Trophoblast cell (in vitro differentiated cells and primary cell): ENCODE results near the gene SPOCK3.

Experiments
- DNase-seq, 2 donors: peaks; one replicate each; pipeline ENCODE4 v3.0.0-alpha.2; 2016
- H2AFZ ChIP-seq: 2 replicates; pipeline ENCODE4 v1.6.1; 2013; ENCODE audit warnings: low read length, moderate library complexity, mild to moderate bottlenecking; ENCODE audit not compliant: insufficient read depth, poor library complexity
- H2AK5ac ChIP-seq: 2 replicates; pipeline ENCODE4 v1.6.1; 2013; ENCODE audit warnings: mild to moderate bottlenecking, low read length
- H2BK120ac ChIP-seq: 2 replicates; pipeline ENCODE4 v1.6.1; 2013; ENCODE audit warnings: low read length, mild to moderate bottlenecking, moderate library complexity; ENCODE audit not compliant: insufficient read depth, poor library complexity
- H2BK12ac ChIP-seq: 2 replicates; pipeline ENCODE4 v1.6.1; 2013; ENCODE audit warnings: mild to moderate bottlenecking, low read length, moderate library complexity
- H2BK5ac ChIP-seq: 2 replicates; pipeline ENCODE4 v1.6.1; 2013; ENCODE audit warnings: low read length, low read depth, moderate library complexity, mild to moderate bottlenecking; ENCODE audit not compliant: poor library complexity
- H3K14ac ChIP-seq: 2 replicates; pipeline ENCODE4 v1.6.1; 2013; ENCODE audit warnings: mild to moderate bottlenecking, low read length
- H3K18ac ChIP-seq: 2 replicates; pipeline ENCODE4 v1.6.1; 2013; ENCODE audit warnings: mild to moderate bottlenecking, low read length
- H3K23ac ChIP-seq: 2 replicates; pipeline ENCODE4 v1.6.1; 2013; ENCODE audit warnings: low read length
- H3K27ac ChIP-seq: 2 replicates; pipeline ENCODE4 v1.5.1; 2013; ENCODE audit warnings: low read depth, mild to moderate bottlenecking, inconsistent platforms, low read length, moderate library complexity
- H3K27me3 ChIP-seq: 2 replicates; pipeline ENCODE4 v1.6.1; 2013; ENCODE audit warnings: inconsistent platforms, mild to moderate bottlenecking, low read length, moderate library complexity; ENCODE audit not compliant: insufficient read depth
- H3K36me3 ChIP-seq, 2 experiments: 1 replicate in 1 of 2; 2 replicates in 1 of 2; pipeline ENCODE4 v1.6.1; 2013; ENCODE audit warnings: low read length in 2 of 2, mild to moderate bottlenecking in 2 of 2, moderate library complexity in 1 of 2; ENCODE audit not compliant: insufficient read depth in 2 of 2, control insufficient read depth in 1 of 2
- H3K4ac ChIP-seq: 2 replicates; pipeline ENCODE4 v1.6.1; 2013; ENCODE audit warnings: low read depth, mild to moderate bottlenecking, low read length, moderate library complexity
- H3K4me1 ChIP-seq, 2 experiments: 1 replicate in 1 of 2; 2 replicates in 1 of 2; pipeline ENCODE4 v1.6.1; 2013; ENCODE audit warnings: low read length in 2 of 2, mild to moderate bottlenecking in 2 of 2, moderate library complexity in 1 of 2; ENCODE audit not compliant: insufficient read depth in 2 of 2, control insufficient read depth in 1 of 2
- H3K4me2 ChIP-seq: 2 replicates; pipeline ENCODE4 v1.6.1; 2013; ENCODE audit warnings: inconsistent platforms, mild to moderate bottlenecking, low read length, moderate library complexity
- H3K4me3 ChIP-seq: 2 replicates; pipeline ENCODE4 v1.5.1; 2013; ENCODE audit warnings: mild to moderate bottlenecking, low read depth, low read length, inconsistent platforms
- H3K79me1 ChIP-seq: one replicate; pipeline ENCODE4 v1.6.1; 2013; ENCODE audit warnings: low read length
- H3K79me2 ChIP-seq: 2 replicates; pipeline ENCODE4 v1.6.1; 2013; ENCODE audit warnings: low read length, mild to moderate bottlenecking; ENCODE audit not compliant: control insufficient read depth, insufficient read depth, poor library complexity
- H3K9ac ChIP-seq: 2 replicates; pipeline ENCODE4 v1.6.1; 2013; ENCODE audit warnings: mild to moderate bottlenecking, low read length
- H3K9me3 ChIP-seq: 2 replicates; pipeline ENCODE4 v1.6.1; 2013; ENCODE audit warnings: low read depth, mild to moderate bottlenecking, control low read depth, inconsistent platforms, low read length; ENCODE audit not compliant: insufficient read depth
- H4K12ac ChIP-seq: 2 replicates; pipeline ENCODE4 v1.6.1; 2013; ENCODE audit warnings: low read depth, mild to moderate bottlenecking, low read length, moderate library complexity
- H4K8ac ChIP-seq: 2 replicates; pipeline ENCODE4 v1.6.1; 2013; ENCODE audit warnings: low read depth, mild to moderate bottlenecking, low read length, moderate library complexity
- H4K91ac ChIP-seq: one replicate; pipeline ENCODE4 v1.6.1; 2013; ENCODE audit warnings: low read depth, mild to moderate bottlenecking, low read length, moderate library complexity
- WGBS: extraction: QIAGEN DNeasy Blood & Tissue Kit; methylation state at CpG from one replicate; pipeline ENCODE4 v1.1.7; 2013; ENCODE audit warnings: missing lambda C conversion rate; ENCODE audit not compliant: insufficient read length, insufficient coverage; ENCODE audit errors: extremely low coverage; 5-methylcytosine and 5-hydroxymethylcytosine counted together

Gene SPOCK3

DNA sequence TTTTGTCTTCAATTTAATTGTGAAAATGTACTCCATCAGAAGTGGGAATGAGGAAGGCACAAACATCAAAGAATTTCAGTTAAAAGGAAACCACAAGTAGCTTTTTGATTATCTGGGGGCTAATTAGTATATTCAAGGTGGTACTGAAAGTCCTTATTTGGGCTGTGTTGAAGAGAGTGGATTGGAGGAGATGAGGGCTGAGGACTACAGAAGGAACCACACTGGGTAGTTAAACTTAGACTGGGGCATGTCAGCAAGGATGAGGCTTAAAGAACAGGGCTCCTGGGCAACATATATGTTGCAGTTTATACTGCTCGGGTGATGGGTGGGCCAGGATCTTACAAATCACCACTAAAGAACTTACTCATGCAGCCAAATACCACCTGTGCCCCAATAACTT is 346.8 kb downstream of the SPOCK3 start:
- Histone ChIP-seq H3K27me3 (no peaks in the 10 kb centered on the region), H3K4me1 (no peaks in the 10 kb centered on the region), H3K79me2 (no peaks in the 10 kb centered on the region), H4K12ac (no peak overlapping the region), H3K79me1 (no peaks in the 10 kb centered on the region), H2BK12ac (no peak overlapping the region), H2AFZ (no peak overlapping the region), H3K9me3 (no peaks in the 10 kb centered on the region), H3K4me3 (no peak overlapping the region), H3K23ac (no peak overlapping the region), H4K8ac (no peak overlapping the region), H2BK120ac (no peak overlapping the region), H3K4me2 (no peak overlapping the region), H3K18ac (no peak overlapping the region), H3K9ac (no peak overlapping the region), H4K91ac (no peak overlapping the region), H3K36me3 (no peaks in the 10 kb centered on the region), H2AK5ac (no peak overlapping the region), H2BK5ac (no peak overlapping the region), H3K27ac (no peak overlapping the region), H3K14ac (no peak overlapping the region), H3K4ac (no peak overlapping the region)
- no CpG with 5 or more reads among the region's 1 CpG for WGBS
- DNase-seq = no peak

DNA sequence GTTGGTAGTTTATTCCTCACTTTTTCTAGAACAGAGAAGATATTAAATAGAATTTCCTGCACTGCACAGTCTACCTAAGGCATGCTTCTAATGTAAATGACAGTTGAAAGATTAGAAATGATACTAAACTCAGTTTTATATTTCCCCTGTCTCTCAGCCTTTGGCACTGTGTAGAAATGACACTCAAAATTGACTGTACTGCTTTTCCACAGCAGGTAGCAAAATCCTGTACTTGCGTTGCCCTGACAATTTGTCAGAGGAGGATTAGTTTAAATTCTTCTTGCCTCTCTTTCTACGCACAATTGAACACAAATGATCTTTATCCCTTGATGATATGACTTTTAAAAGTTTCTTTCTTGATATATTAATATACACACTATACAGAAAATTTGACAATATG is 347.6 kb downstream of the SPOCK3 start:
- Histone ChIP-seq H2AK5ac (no peak overlapping the region), H2BK120ac (no peak overlapping the region), H3K27me3 (no peaks in the 10 kb centered on the region), H3K4me3 (no peak overlapping the region), H4K12ac (no peak overlapping the region), H3K36me3 (no peaks in the 10 kb centered on the region), H2BK12ac (no peak overlapping the region), H3K14ac (no peak overlapping the region), H3K4ac (no peak overlapping the region), H3K9me3 (no peaks in the 10 kb centered on the region), H4K91ac (no peak overlapping the region), H3K18ac (no peak overlapping the region), H3K4me1 (no peaks in the 10 kb centered on the region), H2AFZ (no peak overlapping the region), H3K9ac (no peak overlapping the region), H3K79me1 (no peaks in the 10 kb centered on the region), H3K27ac (no peak overlapping the region), H2BK5ac (no peak overlapping the region), H3K79me2 (no peaks in the 10 kb centered on the region), H4K8ac (no peak overlapping the region), H3K4me2 (no peak overlapping the region), H3K23ac (no peak overlapping the region)
- WGBS = no CpG with 5 or more reads among the region's 2 CpGs
- DNase-seq = no peak

DNA sequence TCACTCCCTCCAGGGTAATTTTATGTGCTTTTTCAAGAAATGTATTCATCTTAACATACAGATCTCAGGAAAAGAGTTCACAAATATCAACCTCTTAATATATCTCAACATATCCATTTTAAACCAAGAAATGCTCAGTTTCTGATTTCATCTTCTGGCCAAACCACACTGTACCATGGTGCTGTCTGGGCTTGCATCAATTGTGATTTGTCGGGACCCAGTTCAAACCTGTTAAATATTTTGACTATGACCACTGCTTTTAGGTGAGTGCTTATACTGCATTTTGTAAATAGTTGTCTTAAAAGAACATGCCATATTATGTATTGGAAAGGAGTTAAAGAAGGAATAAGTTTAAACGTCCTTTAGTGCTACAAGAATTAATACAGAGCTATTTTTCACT is 352.1 kb downstream of the SPOCK3 start:
- H4K12ac ChIP-seq = no peak overlapping the region
- DNase-seq = no peak
- no peaks in the 10 kb centered on the region for H3K9me3 ChIP-seq
- H2BK120ac ChIP-seq = no peak overlapping the region
- H3K14ac ChIP-seq = no peak overlapping the region
- no peak overlapping the region for H3K23ac ChIP-seq
- no peak overlapping the region for H3K18ac ChIP-seq
- no peak overlapping the region for H3K4me2 ChIP-seq
- no peaks in the 10 kb centered on the region for H3K36me3 ChIP-seq
- no peaks in the 10 kb centered on the region for H3K79me1 ChIP-seq
- H3K4me3 ChIP-seq = no peak overlapping the region
- H3K27me3 ChIP-seq = no peaks in the 10 kb centered on the region
- no peak overlapping the region for H3K27ac ChIP-seq
- no peaks in the 10 kb centered on the region for H3K4me1 ChIP-seq
- no peak overlapping the region for H2AK5ac ChIP-seq
- H3K4ac ChIP-seq = no peak overlapping the region
- no peak overlapping the region for H2BK5ac ChIP-seq
- H4K91ac ChIP-seq = no peak overlapping the region
- WGBS = no CpG with 5 or more reads among the region's 2 CpGs
- no peak overlapping the region for H2BK12ac ChIP-seq
- no peak overlapping the region for H3K9ac ChIP-seq
- H4K8ac ChIP-seq = no peak overlapping the region
- no peaks in the 10 kb centered on the region for H3K79me2 ChIP-seq
- H2AFZ ChIP-seq = no peak overlapping the region

DNA sequence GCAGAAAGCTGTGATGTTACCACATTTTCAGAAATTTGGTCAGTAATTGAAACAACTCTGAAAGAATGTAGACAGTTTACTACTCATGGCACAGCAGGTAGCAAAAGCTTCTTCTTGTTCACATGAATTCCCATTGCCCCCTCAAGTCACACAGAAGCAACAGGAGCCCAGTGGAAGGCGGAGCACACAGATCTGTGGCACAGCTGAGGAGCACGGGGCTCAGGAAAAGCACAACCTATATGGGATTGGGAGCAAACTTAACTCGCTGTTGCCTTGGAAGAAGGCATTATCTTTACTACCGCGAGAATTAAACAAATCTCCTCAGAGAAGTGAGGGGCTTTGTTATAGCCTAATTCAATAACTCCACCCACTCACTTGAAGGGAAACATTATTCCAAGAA is 358.5 kb downstream of the SPOCK3 start:
- no peaks in the 10 kb centered on the region for H3K27me3 ChIP-seq
- no peak for DNase-seq
- no peak overlapping the region for H2BK12ac ChIP-seq
- no peaks in the 10 kb centered on the region for H3K79me2 ChIP-seq
- H4K8ac ChIP-seq = no peak overlapping the region
- no peak overlapping the region for H3K4me3 ChIP-seq
- no peak overlapping the region for H3K18ac ChIP-seq
- H3K36me3 ChIP-seq = no peaks in the 10 kb centered on the region
- H2AK5ac ChIP-seq = no peak overlapping the region
- H3K4ac ChIP-seq = no peak overlapping the region
- H3K4me1 ChIP-seq = no peaks in the 10 kb centered on the region
- H3K79me1 ChIP-seq = no peaks in the 10 kb centered on the region
- no peak overlapping the region for H3K23ac ChIP-seq
- no peak overlapping the region for H4K12ac ChIP-seq
- no peak overlapping the region for H4K91ac ChIP-seq
- no peak overlapping the region for H3K14ac ChIP-seq
- H3K9ac ChIP-seq = no peak overlapping the region
- no peak overlapping the region for H3K4me2 ChIP-seq
- H3K27ac ChIP-seq = no peak overlapping the region
- H2AFZ ChIP-seq = peak overlapping the region; percentile 54
- no peak overlapping the region for H2BK5ac ChIP-seq
- WGBS = no CpG with 5 or more reads among the region's 5 CpGs
- no peaks in the 10 kb centered on the region for H3K9me3 ChIP-seq
- no peak overlapping the region for H2BK120ac ChIP-seq
